ENCODE measurements around the gene RAPGEFL1. TPM values are rescaled to one million over a fixed set of nuclear protein-coding genes. Genes with fewer than 3 reads are reported as not detected.

The RAPGEFL1 gene
- total RNA-seq, 1 donor from 2014 or later, result 23.8 TPM

GRCh38 chr17:40168262-40168832 lies 8.9 kb upstream of the RAPGEFL1 start:
- no peaks in the 10 kb centered on the region for H3K9me3 Mint-ChIP-seq
- H3K27ac Mint-ChIP-seq, result peak overlapping the region; percentile 97
- peaks cover 39% of the 10 kb centered on the region for H3K36me3 Mint-ChIP-seq
- DNase-seq (ENCODE audit: low spot score in 2 of 2, unreplicated experiment in 2 of 2), result no peak
- peak; percentile 79 for TF ChIP-seq CTCF (IDR thresholded peaks at IDR 0.05; ENCODE audit: unreplicated experiment)
- peak overlapping the region; percentile 4 for H3K4me3 Mint-ChIP-seq
- peaks cover 8% of the 10 kb centered on the region for H3K4me1 Mint-ChIP-seq
- H3K27me3 Mint-ChIP-seq (ENCODE audit: low read depth), result no peaks in the 10 kb centered on the region

- Mint-ChIP-seq H3K27ac (no peak overlapping the region), H3K9me3 (no peaks in the 10 kb centered on the region), H3K36me3 (peaks cover 39% of the 10 kb centered on the region), H3K4me1 (peaks cover 8% of the 10 kb centered on the region), H3K4me3 (no peak overlapping the region), H3K27me3 (ENCODE audit: low read depth) (no peaks in the 10 kb centered on the region)
- DNase-seq (ENCODE audit: low spot score in 2 of 2, unreplicated experiment in 2 of 2), result no peak
- no peak for TF ChIP-seq CTCF (IDR thresholded peaks at IDR 0.05; ENCODE audit: unreplicated experiment)
Observed at GRCh38 chr17:40170325-40170724, 6.9 kb upstream of the RAPGEFL1 start.

GRCh38 chr17:40171750-40172149 lies 5.5 kb upstream of the RAPGEFL1 start:
- Mint-ChIP-seq H3K9me3 (no peaks in the 10 kb centered on the region), H3K36me3 (peaks cover 41% of the 10 kb centered on the region), H3K27ac (no peak overlapping the region), H3K27me3 (ENCODE audit: low read depth) (no peaks in the 10 kb centered on the region), H3K4me1 (peaks cover 15% of the 10 kb centered on the region), H3K4me3 (no peak overlapping the region)
- TF ChIP-seq CTCF (IDR thresholded peaks at IDR 0.05; ENCODE audit: unreplicated experiment), result no peak
- DNase-seq (ENCODE audit: low spot score in 2 of 2, unreplicated experiment in 2 of 2), result no peak

GRCh38 chr17:40173091-40173777 lies 4.0 kb upstream of the RAPGEFL1 start:
- Mint-ChIP-seq H3K9me3 (no peaks in the 10 kb centered on the region), H3K4me3 (no peak overlapping the region), H3K4me1 (peaks cover 14% of the 10 kb centered on the region), H3K36me3 (peaks cover 36% of the 10 kb centered on the region), H3K27me3 (ENCODE audit: low read depth) (no peaks in the 10 kb centered on the region), H3K27ac (no peak overlapping the region)
- TF ChIP-seq CTCF (IDR thresholded peaks at IDR 0.05; ENCODE audit: unreplicated experiment), result no peak
- no peak for DNase-seq (ENCODE audit: low spot score in 2 of 2, unreplicated experiment in 2 of 2)

GRCh38 chr17:40173778-40174135 lies 3.5 kb upstream of the RAPGEFL1 start:
- no peaks in the 10 kb centered on the region for H3K27me3 Mint-ChIP-seq (ENCODE audit: low read depth)
- no peaks in the 10 kb centered on the region for H3K9me3 Mint-ChIP-seq
- no peak for DNase-seq (ENCODE audit: low spot score in 2 of 2, unreplicated experiment in 2 of 2)
- H3K27ac Mint-ChIP-seq, result no peak overlapping the region
- H3K4me3 Mint-ChIP-seq, result no peak overlapping the region
- no peak for TF ChIP-seq CTCF (IDR thresholded peaks at IDR 0.05; ENCODE audit: unreplicated experiment)
- H3K4me1 Mint-ChIP-seq, result peaks cover 12% of the 10 kb centered on the region
- peaks cover 34% of the 10 kb centered on the region for H3K36me3 Mint-ChIP-seq

All from mesothelial cell of epicardium (in vitro differentiated cells).